ENCODE measurements around the gene SELE.
"Not testable (repeated sequence)": the region's sequence is repeated elsewhere in the genome, so short reads cannot be mapped to it uniquely, and the experiment has no call there.

Gene SELE

GRCh38 chr1:169694304-169695075 lies 39.4 kb downstream of the SELE start:
- no peak overlapping the region for H3K4me3 ChIP-seq (ENCODE audit: low read depth, low read length)
- TF ChIP-seq MAX (IDR thresholded peaks at IDR 0.05; ENCODE audit: low read depth, low read length) (no peak), MYC (IDR thresholded peaks at IDR 0.05; ENCODE audit: low read depth, low read length) (no peak), POLR2A (IDR thresholded peaks at IDR 0.05; ENCODE audit: extremely low read depth, insufficient read length) (no peak), CTCF (IDR thresholded peaks at IDR 0.05; ENCODE audit: low read depth, low read length) (no peak)
- no peak for DNase-seq (ENCODE audit: low read depth)

GRCh38 chr1:169692756-169693460 lies 41.0 kb downstream of the SELE start:
- H3K4me3 ChIP-seq (ENCODE audit: low read depth, low read length): no peak overlapping the region
- no peak for DNase-seq (ENCODE audit: low read depth)
- TF ChIP-seq CTCF (IDR thresholded peaks at IDR 0.05; ENCODE audit: low read depth, low read length) (no peak), POLR2A (IDR thresholded peaks at IDR 0.05; ENCODE audit: extremely low read depth, insufficient read length) (no peak), MAX (IDR thresholded peaks at IDR 0.05; ENCODE audit: low read depth, low read length) (no peak), MYC (IDR thresholded peaks at IDR 0.05; ENCODE audit: low read depth, low read length) (no peak)

GRCh38 chr1:169690489-169690888 lies 43.4 kb downstream of the SELE start:
- no peak for DNase-seq (ENCODE audit: low read depth)
- TF ChIP-seq CTCF (IDR thresholded peaks at IDR 0.05; ENCODE audit: low read depth, low read length) (no peak), MAX (IDR thresholded peaks at IDR 0.05; ENCODE audit: low read depth, low read length) (no peak), MYC (IDR thresholded peaks at IDR 0.05; ENCODE audit: low read depth, low read length) (no peak), POLR2A (IDR thresholded peaks at IDR 0.05; ENCODE audit: extremely low read depth, insufficient read length) (no peak)
- H3K4me3 ChIP-seq (ENCODE audit: low read depth, low read length): no peak overlapping the region

- no peak overlapping the region for H3K4me3 ChIP-seq (ENCODE audit: low read depth, low read length)
- DNase-seq (ENCODE audit: low read depth): no peak
- TF ChIP-seq CTCF (IDR thresholded peaks at IDR 0.05; ENCODE audit: low read depth, low read length) (no peak), MYC (IDR thresholded peaks at IDR 0.05; ENCODE audit: low read depth, low read length) (no peak), MAX (IDR thresholded peaks at IDR 0.05; ENCODE audit: low read depth, low read length) (no peak), POLR2A (IDR thresholded peaks at IDR 0.05; ENCODE audit: extremely low read depth, insufficient read length) (no peak)
These were observed 44.5 kb downstream of the SELE start for GRCh38 chr1:169689395-169689794.

GRCh38 chr1:169688377-169688776 lies 45.5 kb downstream of the SELE start:
- not testable (repeated sequence) for H3K4me3 ChIP-seq (ENCODE audit: low read depth, low read length); DNase-seq (ENCODE audit: low read depth)

- H3K4me3 ChIP-seq (ENCODE audit: low read depth, low read length): no peak overlapping the region
- TF ChIP-seq MAX (IDR thresholded peaks at IDR 0.05; ENCODE audit: low read depth, low read length) (no peak), CTCF (IDR thresholded peaks at IDR 0.05; ENCODE audit: low read depth, low read length) (no peak), POLR2A (IDR thresholded peaks at IDR 0.05; ENCODE audit: extremely low read depth, insufficient read length) (no peak), MYC (IDR thresholded peaks at IDR 0.05; ENCODE audit: low read depth, low read length) (no peak)
- DNase-seq (ENCODE audit: low read depth): no peak
These were observed 50.2 kb downstream of the SELE start for GRCh38 chr1:169683661-169684060.

- not testable (repeated sequence) for DNase-seq (ENCODE audit: low read depth); H3K4me3 ChIP-seq (ENCODE audit: low read depth, low read length)
These were observed 50.7 kb downstream of the SELE start for GRCh38 chr1:169683168-169683567.

Measured in NB4 (cell line).